SU-DHL-6 (cell line): Measurements from ENCODE around the gene MUC13.

Experiments used
- CTCF ChIP-seq: fragments of 200-600 bp; sonication (generic); IDR thresholded peaks from one replicate; pipeline ENCODE4 v1.5.1; 2017; ENCODE audit warnings: antibody characterized with exemption, mild to moderate bottlenecking, low read length, moderate library complexity; ENCODE audit not compliant: insufficient read depth, poor library complexity, severe bottlenecking
- EZH2phosphoT487 ChIP-seq: fragments of 200-600 bp; sonication (generic), shearing (Covaris generic); conservative IDR thresholded peaks from 2 replicates; pipeline ENCODE4 v1.6.1; 2018; ENCODE audit warnings: mild to moderate bottlenecking, antibody characterized with exemption, low read length, moderate library complexity, mixed read lengths

GRCh38 chr3:124969963-124970722 is 35.6 kb upstream of the MUC13 start:
- TF ChIP-seq EZH2phosphoT487: no peak
- no peak for TF ChIP-seq CTCF
